ENCODE results near the gene EDRF1. TPM values are rescaled to one million over a fixed set of nuclear protein-coding genes. Genes with fewer than 3 reads are reported as not detected.

Gene EDRF1
- total and polyA plus RNA-seq, 2 of the 8 experiments (the other 6 are each of a cell fraction or from before 2014, with no cell fraction given): 19.9 to 37.8 TPM

DNA sequence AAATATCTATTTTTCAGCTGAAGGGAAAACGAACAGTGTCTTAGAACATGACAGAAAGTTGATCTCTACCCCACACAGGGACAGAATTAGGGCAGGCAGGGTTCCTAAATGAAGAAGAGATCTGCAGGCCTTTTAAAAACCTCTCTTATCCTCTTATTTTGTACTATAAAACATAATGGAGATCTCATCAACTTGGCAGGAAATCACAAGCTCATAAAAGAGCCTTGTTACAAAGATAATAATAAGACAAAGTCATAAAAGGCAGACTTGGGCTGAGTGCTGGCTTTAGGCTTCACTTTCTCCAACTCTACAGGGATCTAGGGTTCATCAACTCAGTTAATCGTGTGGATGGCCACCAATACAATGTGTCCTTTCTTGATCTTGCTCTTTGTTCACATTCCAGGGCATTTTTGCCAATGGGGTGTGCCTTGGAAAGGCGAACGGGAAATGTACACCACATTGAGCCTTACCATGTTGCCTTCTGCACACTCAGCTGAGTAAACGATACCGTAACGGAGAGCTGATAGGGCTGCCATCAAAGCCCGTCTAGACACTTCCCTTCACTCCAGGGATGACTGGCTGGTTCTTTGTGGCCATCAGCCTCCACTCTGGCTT is 29.4 kb upstream of the EDRF1 start:
- Histone ChIP-seq H4K5ac (ENCODE audit: insufficient read length, low read depth, low read length) (no peak overlapping the region), H2BK15ac (ENCODE audit: low read length) (no peak overlapping the region), H3K4me1 (replicated peaks in 1 of 4; ENCODE audit: control insufficient read depth in 3 of 4, insufficient read depth in 4 of 4, low read length in 3 of 4) (no peaks in the 10 kb centered on the region), H4K8ac (ENCODE audit: extremely low read depth, insufficient read depth, low read length) (0 out of 2 replicates have a peak overlapping the region, but pooled peaks have one; percentile 36), H2AK5ac (ENCODE audit: low read depth, low read length) (no peak overlapping the region; the same call in 1 of the 2 replicates), H4K91ac (replicated peaks; ENCODE audit: insufficient read length, low read length) (no peak overlapping the region), H3K23me2 (ENCODE audit: low read depth, low read length) (no peaks in the 10 kb centered on the region), H2BK120ac (replicated peaks; ENCODE audit: low read depth, low read length) (no peak overlapping the region), H3K4me2 (ENCODE audit: insufficient read depth in 1 of 2, low read depth in 2 of 2, low read length in 2 of 2) (no peak overlapping the region), H3K79me1 (ENCODE audit: low read depth, low read length) (no peaks in the 10 kb centered on the region), H3K14ac (ENCODE audit: insufficient read length) (no peak overlapping the region), H3K56ac (replicated peaks; ENCODE audit: insufficient read length, low read depth, low read length) (no peak overlapping the region), H3K4ac (replicated peaks; ENCODE audit: insufficient read length, low read depth, low read length) (no peak overlapping the region), H3K23ac (ENCODE audit: insufficient read length) (no peak overlapping the region), H3K27me3 (replicated peaks in 1 of 4; ENCODE audit: control insufficient read depth in 3 of 4, extremely low read depth in 1 of 4, insufficient read depth in 3 of 4, low read length in 3 of 4) (no peaks in the 10 kb centered on the region; a peak in 1 of 7 replicates), H4K20me1 (replicated peaks in 1 of 2; ENCODE audit: control insufficient read depth in 1 of 2, insufficient read depth in 2 of 2, low read length in 2 of 2) (no peaks in the 10 kb centered on the region), H3K4me3 (ENCODE audit: extremely low read depth in 1 of 4, insufficient read depth in 2 of 4, low read depth in 3 of 4, low read length in 4 of 4) (no peak overlapping the region), H3K36me3 (ENCODE audit: control insufficient read depth in 2 of 4, insufficient read depth in 4 of 4, low read length in 3 of 4) (no peaks in the 10 kb centered on the region; a peak in 1 of 8 replicates), H3K18ac (ENCODE audit: extremely low read depth, low read length) (no peak overlapping the region), H3K27ac (ENCODE audit: low read depth, low read length) (no peak overlapping the region), H2BK12ac (ENCODE audit: low read depth, low read length) (no peak overlapping the region), H3K9me3 (ENCODE audit: insufficient read depth in 2 of 2, low read depth in 1 of 2, low read length in 1 of 2) (no peaks in the 10 kb centered on the region), H2BK20ac (ENCODE audit: low read length) (no peak overlapping the region), H3K9ac (replicated peaks in 1 of 4; ENCODE audit: extremely low read depth in 1 of 4, low read depth in 3 of 4, low read length in 3 of 4) (no peak overlapping the region), H2AFZ (ENCODE audit: low read length) (no peak overlapping the region), H3K79me2 (ENCODE audit: control insufficient read depth in 1 of 2, insufficient read depth in 2 of 2, low read length in 2 of 2) (no peaks in the 10 kb centered on the region), H2BK5ac (ENCODE audit: low read depth, low read length) (no peak overlapping the region)
- POLR2A ChIA-PET (ENCODE audit: partially characterized antibody): no interaction called here
- 96% methylated on average over 8 of the region's 8 CpGs; no CpG with 5 or more reads in 1 of the 2 experiments for WGBS, 2 experiments (ENCODE audit: extremely low coverage in 1 of 2, insufficient coverage in 1 of 2, insufficient read length in 1 of 2, insufficient replicate concordance in 2 of 2, low coverage in 1 of 2, low lambda C conversion rate in 2 of 2, missing lambda C conversion rate in 1 of 2)
- CTCF ChIA-PET (ENCODE audit: partially characterized antibody): interaction anchor here (1.5 kb wide), 1 partner anchor 8 kb away, joined by 4 read pairs; no protein-coding TSS in a partner anchor
- FAIRE-seq: no peak
- no peak for TF ChIP-seq KDM1A (IDR thresholded peaks at IDR 0.05; ENCODE audit: borderline replicate concordance, low read length)
- TF ChIP-seq ASH2L (IDR thresholded peaks at IDR 0.05; ENCODE audit: low read length): no peak
- TF ChIP-seq CBX8 (IDR thresholded peaks at IDR 0.05; ENCODE audit: borderline replicate concordance, low read depth, low read length): no peak
- no peak for TF ChIP-seq BRCA1 (IDR thresholded peaks at IDR 0.05; ENCODE audit: low read depth, low read length)
- TF ChIP-seq RBBP5 (IDR thresholded peaks at IDR 0.05; ENCODE audit: borderline replicate concordance, low read depth, low read length): no peak
- TF ChIP-seq NRF1 (IDR thresholded peaks at IDR 0.05; ENCODE audit: low read depth, low read length): no peak
- TF ChIP-seq SIX5 (IDR thresholded peaks at IDR 0.05; ENCODE audit: low read depth, low read length): no peak
- TF ChIP-seq CTBP2 (IDR thresholded peaks at IDR 0.05; ENCODE audit: borderline replicate concordance, insufficient read depth, insufficient read length, low read length): no peak
- TF ChIP-seq FOSL1 (IDR thresholded peaks at IDR 0.05; ENCODE audit: insufficient read depth, low read depth, low read length): no peak
- TF ChIP-seq RAD21 (IDR thresholded peaks at IDR 0.05 in 1 of 2, conservative IDR thresholded peaks at IDR 0.05 in 1 of 2; ENCODE audit: low read depth in 2 of 2, low read length in 2 of 2): no peak
- TF ChIP-seq JUND (IDR thresholded peaks at IDR 0.05; ENCODE audit: low read length): no peak
- TF ChIP-seq TEAD4 (IDR thresholded peaks at IDR 0.05; ENCODE audit: low read depth, low read length): no peak
- no peak for TF ChIP-seq JUN (IDR thresholded peaks at IDR 0.05; ENCODE audit: low read depth, low read length)
- DNase-seq (ENCODE audit: low read depth in 1 of 2, low spot score in 2 of 2): no peak
